Measurements from ENCODE around the gene EPAS1. TPM values are rescaled to one million over a fixed set of nuclear protein-coding genes. Genes with fewer than 3 reads are reported as not detected.

Gene EPAS1
- polyA plus RNA-seq, 2 of the 4 experiments (the other 2 are of a cell fraction): 128 to 143 TPM

- TF ChIP-seq POLR2A (IDR thresholded peaks at IDR 0.05; ENCODE audit: low read length) (no peak), JUN (IDR thresholded peaks at IDR 0.05) (no peak)
- FAIRE-seq (no peak), ATAC-seq (no peak), DNase-seq (ENCODE audit: low read depth in 1 of 2, low spot score in 1 of 2) (no peak)
- CTCF ChIA-PET: interaction anchor here (0.5 to 6.0 kb wide), 8 partner anchors 12 to 335 kb away, joined by 3 to 45 read pairs (median 4); no protein-coding TSS in a partner anchor
- Histone ChIP-seq H3K27ac (peak overlapping the region; percentile 88 to 89), H3K4me3 (no peak overlapping the region), H3K4me2 (peak overlapping the region; percentile 92; the same call in 1 of the 3 replicates), H3K4me1 (peaks cover 99% of the 10 kb centered on the region), H3K9me3 (no peaks in the 10 kb centered on the region)
- POLR2A ChIA-PET: no interaction called here
- 87% methylated on average over 1 of the region's 1 CpG for WGBS (ENCODE audit: missing lambda C conversion rate)
Measured at GRCh38 chr2:46328291-46328690, 31.1 kb downstream of the EPAS1 start.

GRCh38 chr2:46328829-46329228, 31.6 kb downstream of the EPAS1 start:
- Histone ChIP-seq H3K4me3 (no peak overlapping the region), H3K4me1 (peaks cover 99% of the 10 kb centered on the region), H3K4me2 (peak overlapping the region; percentile 92), H3K27ac (peak overlapping the region; percentile 88 to 89), H3K9me3 (no peaks in the 10 kb centered on the region)
- TF ChIP-seq POLR2AphosphoS2 (conservative IDR thresholded peaks at IDR 0.05; ENCODE audit: low read length): no peak
- no peak for TF ChIP-seq FOXS1 (CRISPR knock-in tag; IDR thresholded peaks at IDR 0.05)
- TF ChIP-seq RNF2 (IDR thresholded peaks at IDR 0.05; ENCODE audit: borderline replicate concordance, low read depth): no peak
- TF ChIP-seq MYC (IDR thresholded peaks at IDR 0.05; ENCODE audit: borderline replicate concordance, low read length): no peak
- CTCF ChIA-PET: interaction anchor here (0.6 to 6.0 kb wide), 6 partner anchors 13 to 335 kb away, joined by 3 to 45 read pairs (median 6); no protein-coding TSS in a partner anchor
- no peak for FAIRE-seq
- DNase-seq (ENCODE audit: low read depth in 1 of 2, low spot score in 1 of 2): no peak
- WGBS (ENCODE audit: missing lambda C conversion rate): 100% methylated on average over 1 of the region's 1 CpG
- ATAC-seq: no peak
- POLR2A ChIA-PET: no interaction called here

- no peaks in the 10 kb centered on the region for H3K9me3 ChIP-seq
- POLR2A ChIA-PET: interaction anchor here (0.7 kb wide), 1 partner anchor 32 kb away, joined by 4 read pairs; the partner anchor contains the start of gene EPAS1
- peak overlapping the region; percentile 92 for H3K4me2 ChIP-seq
- 90% methylated on average over 13 of the region's 13 CpGs for WGBS (ENCODE audit: missing lambda C conversion rate)
- DNase-seq (ENCODE audit: low read depth in 1 of 2, low spot score in 1 of 2) (no peak), FAIRE-seq (no peak), ATAC-seq (no peak)
- no peak for TF ChIP-seq JUN (IDR thresholded peaks at IDR 0.05)
- TF ChIP-seq EP300 (IDR thresholded peaks at IDR 0.05): no peak
- no peak for TF ChIP-seq ESRRA (IDR thresholded peaks at IDR 0.05; ENCODE audit: borderline replicate concordance, low read length)
- no peak for TF ChIP-seq EHF (CRISPR knock-in tag; IDR thresholded peaks at IDR 0.05)
- no peak for TF ChIP-seq MAFK (IDR thresholded peaks at IDR 0.05; ENCODE audit: partially characterized antibody)
- TF ChIP-seq REST (IDR thresholded peaks at IDR 0.05): no peak
- no peak for TF ChIP-seq RFX5 (IDR thresholded peaks at IDR 0.05)
- no peak for TF ChIP-seq ATOH8 (CRISPR knock-in tag; IDR thresholded peaks at IDR 0.05; ENCODE audit: low read depth)
- TF ChIP-seq HOXB5 (CRISPR knock-in tag; IDR thresholded peaks at IDR 0.05): peak; percentile 21; the same call in 1 of the 2 replicates
- no peak for TF ChIP-seq SREBF2 (IDR thresholded peaks at IDR 0.05)
- TF ChIP-seq HEYL (CRISPR knock-in tag; IDR thresholded peaks at IDR 0.05): 0 out of 2 replicates have a peak, but pooled peaks have one; percentile 48
- TF ChIP-seq TP53 (CRISPR knock-in tag; IDR thresholded peaks at IDR 0.05): no peak
- TF ChIP-seq TFCP2L1 (CRISPR knock-in tag; IDR thresholded peaks at IDR 0.05): no peak
- H3K4me3 ChIP-seq: no peak overlapping the region
- H3K27ac ChIP-seq: peak overlapping the region; percentile 88 to 89
- H3K4me1 ChIP-seq: peaks cover 99% of the 10 kb centered on the region
- CTCF ChIA-PET: interaction anchor here (1.0 to 6.0 kb wide), 7 partner anchors 13 to 336 kb away, joined by 3 to 45 read pairs (median 4); no protein-coding TSS in a partner anchor
Measured at GRCh38 chr2:46329340-46329739, 32.1 kb downstream of the EPAS1 start.
